Upper lobe of right lung (tissue), 1 donor: ENCODE results near the gene KNOP1. TPM values are rescaled to one million over a fixed set of nuclear protein-coding genes. Genes with fewer than 3 reads are reported as not detected.

Source experiments
- ATAC-seq: fragments of 200-7000 bp; cut with Tn5 transposase; one replicate; pipeline ENCODE4 v1.9.1; 2020; ENCODE audit warnings: mild to moderate bottlenecking, moderate library complexity
- DNase-seq: peaks from one replicate; pipeline ENCODE4 v3.0.0-alpha.2; 2020
- H3K27ac ChIP-seq: fragments of 200-600 bp; one replicate; pipeline ENCODE4 v1.8.0; 2022
- H3K27me3 ChIP-seq: fragments of 200-600 bp; one replicate; pipeline ENCODE4 v1.8.0; 2022; ENCODE audit warnings: mild to moderate bottlenecking
- H3K36me3 ChIP-seq: fragments of 200-600 bp; one replicate; pipeline ENCODE4 v1.8.0; 2022
- H3K4me1 ChIP-seq: fragments of 200-600 bp; one replicate; pipeline ENCODE4 v1.8.0; 2022
- H3K4me3 ChIP-seq: fragments of 200-600 bp; one replicate; pipeline ENCODE4 v1.8.0; 2022; ENCODE audit warnings: mild to moderate bottlenecking
- H3K9me3 ChIP-seq: fragments of 200-600 bp; one replicate; pipeline ENCODE4 v1.8.0; 2022
- intact Hi-C: fragments of 100-400 bp; cut with DNase I; formaldehyde crosslinking; loops from one replicate; pipeline ENCODE4 v1.11.0; 2022
- total RNA-seq: library from RNA; stranded (reverse); fragmentation: NEBNext Ultra II Directional; extraction: Animal tissue kit (Norgen Biotek cat#: 25700); gene quantifications from one replicate; pipeline ENCODE4 v1.2.1, GENCODE V29; 2021
- TF ChIP-seq, protein P1 (sequence below): fragments of 200-600 bp; IDR thresholded peaks from one replicate; pipeline ENCODE4 v1.8.0; 2022; ENCODE audit warnings: antibody characterized with exemption
- donor health status: DM: no; HTN: yes; CAD: no; lungs with severe emphysema.

The KNOP1 gene
- total RNA-seq, 1 donor from 2014 or later: 12.2 TPM

DNA sequence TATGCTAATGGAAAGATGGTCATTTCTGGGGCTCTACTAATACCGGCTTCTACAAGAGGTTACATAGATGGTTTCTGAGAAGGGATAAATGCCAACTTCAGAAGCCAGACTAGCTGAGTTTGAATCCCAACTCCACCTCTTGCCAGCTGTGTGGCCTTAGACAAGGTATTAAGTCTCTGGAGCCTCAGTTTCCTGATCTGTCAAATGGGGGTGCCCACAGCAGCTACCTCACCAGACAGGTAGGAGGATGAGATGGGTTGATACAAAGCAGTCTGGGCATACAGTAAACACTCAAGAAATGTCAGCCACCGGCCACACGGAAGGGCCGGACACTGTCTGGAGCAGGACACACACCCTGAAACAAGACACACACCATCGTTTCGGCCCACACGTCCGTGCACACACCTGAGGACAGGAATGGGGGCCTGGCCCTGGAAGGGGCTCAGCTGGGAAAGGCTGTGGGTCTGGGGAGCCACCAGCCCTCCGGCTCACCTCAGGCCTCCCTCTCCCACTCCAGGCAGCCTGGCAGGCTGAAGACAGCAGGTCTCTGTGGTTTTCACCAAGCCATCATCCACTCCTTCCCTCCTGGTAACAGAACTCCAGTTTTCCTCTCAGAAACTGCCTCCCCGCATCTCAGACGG lies 5.5 kb downstream of the KNOP1 start:
- Histone ChIP-seq H3K4me1 (peaks cover 13% of the 10 kb centered on the region), H3K4me3 (no peak overlapping the region), H3K9me3 (no peaks in the 10 kb centered on the region), H3K27ac (no peak overlapping the region), H3K36me3 (peaks cover 17% of the 10 kb centered on the region), H3K27me3 (no peaks in the 10 kb centered on the region)
- ATAC-seq: no peak
- no peak for DNase-seq
- intact Hi-C loops: no loop called here
- TF ChIP-seq, protein P1, sequence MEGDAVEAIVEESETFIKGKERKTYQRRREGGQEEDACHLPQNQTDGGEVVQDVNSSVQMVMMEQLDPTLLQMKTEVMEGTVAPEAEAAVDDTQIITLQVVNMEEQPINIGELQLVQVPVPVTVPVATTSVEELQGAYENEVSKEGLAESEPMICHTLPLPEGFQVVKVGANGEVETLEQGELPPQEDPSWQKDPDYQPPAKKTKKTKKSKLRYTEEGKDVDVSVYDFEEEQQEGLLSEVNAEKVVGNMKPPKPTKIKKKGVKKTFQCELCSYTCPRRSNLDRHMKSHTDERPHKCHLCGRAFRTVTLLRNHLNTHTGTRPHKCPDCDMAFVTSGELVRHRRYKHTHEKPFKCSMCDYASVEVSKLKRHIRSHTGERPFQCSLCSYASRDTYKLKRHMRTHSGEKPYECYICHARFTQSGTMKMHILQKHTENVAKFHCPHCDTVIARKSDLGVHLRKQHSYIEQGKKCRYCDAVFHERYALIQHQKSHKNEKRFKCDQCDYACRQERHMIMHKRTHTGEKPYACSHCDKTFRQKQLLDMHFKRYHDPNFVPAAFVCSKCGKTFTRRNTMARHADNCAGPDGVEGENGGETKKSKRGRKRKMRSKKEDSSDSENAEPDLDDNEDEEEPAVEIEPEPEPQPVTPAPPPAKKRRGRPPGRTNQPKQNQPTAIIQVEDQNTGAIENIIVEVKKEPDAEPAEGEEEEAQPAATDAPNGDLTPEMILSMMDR: no peak

DNA sequence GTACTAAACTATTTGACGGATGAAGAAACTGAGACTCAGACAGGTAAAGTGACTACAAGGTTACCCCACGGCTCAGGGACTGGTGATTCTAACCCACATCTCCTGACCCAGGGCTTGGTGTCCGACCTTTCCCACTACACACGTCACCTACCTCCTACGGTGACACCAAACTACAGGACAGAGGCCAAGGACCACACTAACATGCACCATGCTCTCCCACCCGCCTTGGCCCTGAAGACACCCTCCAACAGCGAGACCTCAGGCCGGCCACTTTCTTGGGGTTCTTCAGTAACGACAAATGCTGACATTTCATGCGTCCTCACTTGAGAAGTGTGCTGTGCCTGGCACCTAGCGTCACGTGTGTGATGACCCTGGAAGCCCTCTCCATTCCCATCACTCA lies 6.4 kb downstream of the KNOP1 start:
- intact Hi-C loops: no loop called here
- H3K27ac ChIP-seq: no peak overlapping the region

DNA sequence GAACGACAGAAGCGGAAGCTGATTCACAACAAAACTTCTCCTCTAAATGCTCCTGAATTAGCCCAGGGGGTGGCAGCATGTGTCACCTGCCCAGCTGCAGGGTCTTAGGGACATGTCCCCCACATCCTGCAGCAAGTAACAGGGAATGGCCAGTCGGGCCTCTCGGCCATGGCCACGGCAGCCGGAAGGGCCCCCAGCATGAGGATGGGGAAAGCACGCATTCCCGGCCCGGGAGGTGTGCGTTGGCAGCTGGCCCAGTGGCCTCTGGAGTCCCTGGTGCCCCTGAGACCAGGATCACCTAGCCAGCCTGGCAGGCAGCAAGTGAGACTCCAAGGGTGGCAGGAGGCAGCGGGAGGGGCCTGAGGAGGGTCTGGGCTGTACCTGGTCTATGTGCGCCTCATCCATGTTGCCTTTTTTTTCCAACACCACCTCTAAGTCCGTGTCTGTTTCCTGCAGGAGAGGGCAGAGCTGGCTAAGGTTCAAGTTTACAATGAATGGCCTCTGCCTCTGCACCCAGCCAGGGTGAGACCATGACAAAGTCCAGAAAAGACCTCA lies 7.0 kb downstream of the KNOP1 start:
- H3K9me3 ChIP-seq: no peaks in the 10 kb centered on the region
- H3K4me1 ChIP-seq: peaks cover 3% of the 10 kb centered on the region
- H3K4me3 ChIP-seq: no peak overlapping the region
- ATAC-seq: no peak
- H3K36me3 ChIP-seq: peaks cover 26% of the 10 kb centered on the region
- no peak overlapping the region for H3K27ac ChIP-seq
- TF ChIP-seq, protein P1: no peak
- intact Hi-C loops: no loop called here
- DNase-seq: no peak
- H3K27me3 ChIP-seq: no peaks in the 10 kb centered on the region

More for the DNA sequence above, 6.4 kb downstream of the KNOP1 start:
- Histone ChIP-seq H3K4me1 (peaks cover 5% of the 10 kb centered on the region), H3K9me3 (no peaks in the 10 kb centered on the region), H3K4me3 (no peak overlapping the region), H3K36me3 (peaks cover 21% of the 10 kb centered on the region), H3K27me3 (no peaks in the 10 kb centered on the region)
- DNase-seq: no peak
- TF ChIP-seq, protein P1: no peak
- ATAC-seq: no peak

DNA sequence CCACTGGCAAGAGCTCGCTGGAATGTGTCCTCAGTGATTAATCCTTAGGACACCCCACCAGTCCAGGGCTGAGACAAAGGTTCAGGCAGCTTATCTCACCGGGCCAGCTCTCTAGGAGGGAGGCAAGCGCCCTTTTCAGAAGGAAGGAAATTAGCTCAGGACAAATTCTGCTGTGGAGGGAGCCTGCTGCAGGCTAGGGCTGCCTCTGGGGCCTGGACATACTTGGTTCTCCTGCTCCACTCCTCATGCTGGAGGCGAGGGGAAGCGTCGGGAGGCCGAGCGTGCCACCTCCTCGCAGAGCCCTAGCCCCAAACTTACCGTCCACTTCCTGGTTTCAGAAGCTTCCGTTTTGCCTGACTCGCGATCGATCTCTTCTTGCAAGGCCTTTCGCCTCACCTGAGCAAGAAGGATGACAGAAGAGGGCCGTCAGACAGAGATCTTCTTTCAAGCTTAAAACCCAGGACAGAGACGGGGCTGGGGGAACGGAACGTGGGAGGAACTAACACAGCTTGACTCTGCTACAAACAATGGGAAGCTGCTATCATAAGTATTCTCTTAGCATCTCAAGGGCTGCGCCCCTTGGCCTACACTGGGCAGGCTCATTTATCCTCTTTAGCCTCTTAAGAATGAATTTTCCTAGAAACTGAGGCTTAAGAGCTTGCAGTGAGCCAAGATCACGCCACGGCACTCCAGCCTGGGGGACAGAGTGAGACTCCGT lies 7.7 kb downstream of the KNOP1 start:
- intact Hi-C loops: no loop called here
- no peak for DNase-seq
- no peak overlapping the region for H3K4me3 ChIP-seq
- peak overlapping the region; percentile 60 for H3K27ac ChIP-seq
- peaks cover 3% of the 10 kb centered on the region for H3K4me1 ChIP-seq
- peaks cover 33% of the 10 kb centered on the region for H3K36me3 ChIP-seq
- no peaks in the 10 kb centered on the region for H3K27me3 ChIP-seq
- TF ChIP-seq, protein P1: no peak
- H3K9me3 ChIP-seq: no peaks in the 10 kb centered on the region
- ATAC-seq: peak; percentile 3

DNA sequence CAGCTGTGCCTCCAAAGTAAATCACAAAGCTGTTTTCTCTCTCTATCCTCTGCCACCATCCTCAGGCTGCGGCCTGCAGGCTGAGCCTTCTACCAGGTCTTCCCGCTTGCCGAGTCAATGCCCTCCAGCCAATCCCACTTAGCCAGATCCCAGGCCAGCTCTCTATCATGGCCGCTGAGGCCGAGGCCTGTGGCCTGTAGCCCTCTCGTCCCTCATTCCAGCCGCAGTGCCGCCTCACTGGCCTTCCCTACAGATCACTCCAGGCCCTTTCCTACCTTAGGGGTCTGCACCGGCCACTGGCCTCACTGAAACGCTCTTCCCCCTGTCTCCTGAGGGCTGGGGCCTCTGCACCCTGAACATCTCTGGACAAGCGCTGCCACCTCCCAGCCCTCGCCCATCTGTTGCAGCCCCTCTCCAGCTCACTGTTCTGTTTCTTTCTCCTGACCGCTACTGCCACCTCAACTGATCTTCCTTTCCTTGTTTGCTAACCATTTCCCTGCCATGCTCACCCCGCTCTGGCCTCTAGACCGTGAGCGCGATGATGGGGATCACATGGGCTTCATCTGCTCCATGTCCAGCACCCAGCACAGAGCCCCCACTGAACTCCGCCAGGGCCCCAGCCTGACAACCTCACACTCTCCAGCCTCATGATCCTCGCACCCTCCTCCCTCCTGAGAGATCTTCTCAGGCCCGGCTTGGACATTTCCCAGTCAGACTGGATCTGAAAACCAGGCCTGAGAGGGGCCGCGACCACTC lies 8.5 kb downstream of the KNOP1 start:
- H3K36me3 ChIP-seq: peaks cover 38% of the 10 kb centered on the region
- H3K4me3 ChIP-seq: no peak overlapping the region
- DNase-seq (no peak), ATAC-seq (no peak)
- intact Hi-C loops: no loop called here
- no peaks in the 10 kb centered on the region for H3K27me3 ChIP-seq
- peak overlapping the region; percentile 60 for H3K27ac ChIP-seq
- TF ChIP-seq, protein P1: no peak
- H3K4me1 ChIP-seq: peaks cover 11% of the 10 kb centered on the region
- no peaks in the 10 kb centered on the region for H3K9me3 ChIP-seq
